Fibroblast of skin of right quadriceps (primary cell): Measurements from ENCODE around the gene TBXAS1.
A peak's percentile ranks its signal among the peaks of the same experiment; 100 is the strongest.

Experiments used
- DNase-seq: peaks from one replicate; pipeline ENCODE4 v3.0.0-alpha.2; 2013

TBXAS1 gene

GRCh38 chr7:139829025-139829774 lies at the start of gene TBXAS1:
Gene TBXAS1 (plus strand): TSS chr7:139829264. CDS start chr7:139829391, 127 bp downstream.
- no peak for DNase-seq

- no peak for DNase-seq
These were observed 46.1 kb upstream of the TBXAS1 start for GRCh38 chr7:139782932-139783331.

- DNase-seq = peak; percentile 6
These were observed 45.2 kb upstream of the TBXAS1 start for GRCh38 chr7:139783647-139784385.

- no peak for DNase-seq
These were observed 44.4 kb upstream of the TBXAS1 start for GRCh38 chr7:139784648-139785047.

- no peak for DNase-seq
These were observed 37.7 kb upstream of the TBXAS1 start for GRCh38 chr7:139791316-139791715.

GRCh38 chr7:139797607-139798006 lies 31.5 kb upstream of the TBXAS1 start:
- DNase-seq = no peak

- no peak for DNase-seq
These were observed 30.8 kb upstream of the TBXAS1 start for GRCh38 chr7:139798221-139798620.

- DNase-seq = no peak
These were observed 30.2 kb upstream of the TBXAS1 start for GRCh38 chr7:139798892-139799291.

- DNase-seq = no peak
These were observed 29.5 kb upstream of the TBXAS1 start for GRCh38 chr7:139799586-139799985.

- DNase-seq = no peak
These were observed 24.5 kb upstream of the TBXAS1 start for GRCh38 chr7:139804571-139804970.

- no peak for DNase-seq
These were observed 22.1 kb upstream of the TBXAS1 start for GRCh38 chr7:139807009-139807408.

GRCh38 chr7:139808427-139808826 lies 20.6 kb upstream of the TBXAS1 start:
- DNase-seq = no peak

- DNase-seq = no peak
These were observed 20.1 kb upstream of the TBXAS1 start for GRCh38 chr7:139808846-139809442.

- DNase-seq = no peak
These were observed 18.0 kb upstream of the TBXAS1 start for GRCh38 chr7:139811066-139811465.

GRCh38 chr7:139813151-139813550 lies 15.9 kb upstream of the TBXAS1 start:
- no peak for DNase-seq

- DNase-seq = no peak
These were observed 15.4 kb upstream of the TBXAS1 start for GRCh38 chr7:139813689-139814088.

- DNase-seq = no peak
These were observed 11.8 kb upstream of the TBXAS1 start for GRCh38 chr7:139817249-139817648.

GRCh38 chr7:139820089-139820488 lies 9.0 kb upstream of the TBXAS1 start:
- no peak for DNase-seq

- DNase-seq = no peak
These were observed 7.5 kb upstream of the TBXAS1 start for GRCh38 chr7:139821349-139822105.

GRCh38 chr7:139822855-139823254 lies 6.2 kb upstream of the TBXAS1 start:
- DNase-seq = no peak

GRCh38 chr7:139823959-139824521 lies 5.0 kb upstream of the TBXAS1 start:
- peak; percentile 20 for DNase-seq

GRCh38 chr7:139825666-139826290 lies 3.3 kb upstream of the TBXAS1 start:
- peak; percentile 55 for DNase-seq
